NCI-H2196 treated with DMSO at 0.1 percent for 48 hours (cell line): ENCODE data around the gene TXNDC11.
"Not testable (repeated sequence)": the region's sequence is repeated elsewhere in the genome, so short reads cannot be mapped to it uniquely, and the experiment has no call there.

Source experiments
- DNase-seq: peaks from one replicate; lab custom pipeline; 2025; ENCODE audit not compliant: unreplicated experiment; lab: John Stamatoyannopoulos, UW

The TXNDC11 gene, protein sequence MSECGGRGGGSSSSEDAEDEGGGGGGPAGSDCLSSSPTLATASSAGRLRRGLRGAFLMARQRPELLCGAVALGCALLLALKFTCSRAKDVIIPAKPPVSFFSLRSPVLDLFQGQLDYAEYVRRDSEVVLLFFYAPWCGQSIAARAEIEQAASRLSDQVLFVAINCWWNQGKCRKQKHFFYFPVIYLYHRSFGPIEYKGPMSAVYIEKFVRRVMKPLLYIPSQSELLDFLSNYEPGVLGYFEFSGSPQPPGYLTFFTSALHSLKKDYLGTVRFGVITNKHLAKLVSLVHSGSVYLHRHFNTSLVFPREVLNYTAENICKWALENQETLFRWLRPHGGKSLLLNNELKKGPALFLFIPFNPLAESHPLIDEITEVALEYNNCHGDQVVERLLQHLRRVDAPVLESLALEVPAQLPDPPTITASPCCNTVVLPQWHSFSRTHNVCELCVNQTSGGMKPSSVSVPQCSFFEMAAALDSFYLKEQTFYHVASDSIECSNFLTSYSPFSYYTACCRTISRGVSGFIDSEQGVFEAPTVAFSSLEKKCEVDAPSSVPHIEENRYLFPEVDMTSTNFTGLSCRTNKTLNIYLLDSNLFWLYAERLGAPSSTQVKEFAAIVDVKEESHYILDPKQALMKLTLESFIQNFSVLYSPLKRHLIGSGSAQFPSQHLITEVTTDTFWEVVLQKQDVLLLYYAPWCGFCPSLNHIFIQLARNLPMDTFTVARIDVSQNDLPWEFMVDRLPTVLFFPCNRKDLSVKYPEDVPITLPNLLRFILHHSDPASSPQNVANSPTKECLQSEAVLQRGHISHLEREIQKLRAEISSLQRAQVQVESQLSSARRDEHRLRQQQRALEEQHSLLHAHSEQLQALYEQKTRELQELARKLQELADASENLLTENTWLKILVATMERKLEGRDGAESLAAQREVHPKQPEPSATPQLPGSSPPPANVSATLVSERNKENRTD

DNA sequence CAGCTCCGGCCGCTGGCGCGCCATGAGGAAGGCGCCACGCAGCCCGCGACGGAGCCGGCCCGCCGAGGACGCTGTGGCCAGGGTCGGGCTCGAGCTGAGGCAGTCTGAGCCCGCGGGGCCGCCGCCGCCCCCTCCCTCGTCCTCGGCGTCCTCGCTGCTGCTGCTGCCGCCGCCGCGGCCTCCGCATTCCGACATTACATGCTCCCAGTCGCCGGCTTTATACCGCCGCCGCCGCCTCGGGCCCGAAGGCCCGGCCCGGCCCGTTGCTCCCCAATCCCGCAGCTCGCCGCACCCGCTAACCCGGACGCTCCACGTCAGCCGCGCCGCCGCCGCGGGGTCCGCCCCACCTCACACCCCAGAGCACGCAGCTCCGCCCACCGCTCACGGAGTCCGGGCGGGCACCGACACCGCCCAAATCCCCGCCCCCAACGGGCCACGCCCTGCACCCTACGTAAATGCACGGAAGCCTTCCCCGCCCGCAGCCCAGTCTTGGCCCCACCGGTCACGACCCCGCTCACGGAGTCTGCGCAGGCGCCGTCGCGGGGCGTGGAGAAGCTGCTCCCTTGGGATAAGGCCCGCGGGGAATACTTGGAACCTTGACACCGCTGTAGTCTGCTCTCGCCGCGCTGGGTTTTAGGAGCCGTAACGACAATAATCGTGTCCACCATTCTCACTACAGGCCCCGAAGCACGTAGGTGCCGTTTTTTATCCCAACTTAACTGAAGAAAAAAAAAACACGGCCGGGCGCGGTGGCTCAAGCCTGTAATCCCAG, at the start of gene TXNDC11:
TSS of gene TXNDC11 (minus strand) at position 322 of the 772 bp plus-strand sequence. CDS start at position 195, 127 bp downstream.
- DNase-seq, result peak; percentile 92

DNA sequence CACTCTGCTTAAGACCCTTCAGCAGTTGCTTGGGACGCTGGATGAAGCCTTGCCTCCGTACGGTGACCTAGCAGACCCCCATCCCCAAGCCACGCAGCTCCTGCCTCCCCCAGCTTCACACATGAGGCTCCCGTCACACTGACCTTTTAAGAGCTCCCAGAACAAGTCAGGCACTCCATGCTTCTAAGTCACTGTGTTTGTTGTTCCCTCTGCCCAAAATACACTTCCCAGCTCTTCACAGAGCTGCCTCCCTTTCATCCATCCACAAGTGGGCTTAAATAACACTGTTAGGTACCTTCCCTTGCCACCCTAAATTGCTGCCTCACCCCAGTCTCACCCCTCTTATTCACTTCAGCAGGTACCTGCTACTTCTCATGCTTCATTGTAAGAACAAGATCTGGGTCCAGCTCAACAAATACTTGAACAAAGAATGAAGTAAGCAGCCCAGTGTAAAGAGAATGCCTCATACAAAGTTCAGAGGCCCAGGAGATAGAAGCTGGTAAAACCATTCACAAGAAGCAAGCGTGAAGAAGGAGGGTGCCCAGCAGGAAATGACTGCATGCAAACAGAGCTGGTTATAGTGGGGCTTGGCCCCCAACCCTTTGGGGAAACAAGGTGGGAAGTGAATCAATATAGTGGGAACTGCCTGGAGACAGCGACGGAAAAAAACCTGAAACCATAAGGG, 48.6 kb upstream of the TXNDC11 start:
- no peak for DNase-seq

DNA sequence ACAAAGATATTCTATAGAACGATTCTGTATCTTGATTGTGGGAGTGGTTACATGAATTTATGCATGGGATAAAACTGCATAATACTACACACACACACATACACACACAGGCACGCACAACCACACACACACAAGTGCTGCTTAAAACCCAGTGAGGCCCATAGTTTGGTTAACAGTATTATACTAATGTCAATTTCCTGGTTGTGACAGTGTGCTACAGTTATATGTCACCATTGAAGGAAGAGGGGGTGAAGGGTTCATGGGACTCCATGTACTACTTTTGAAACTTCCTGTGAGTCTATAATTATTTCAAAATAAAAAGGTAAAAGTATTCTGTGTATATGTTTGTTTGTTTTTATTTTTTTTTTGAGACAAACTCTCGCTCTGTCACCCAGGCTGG, 46.3 kb upstream of the TXNDC11 start:
- DNase-seq, result no peak

DNA sequence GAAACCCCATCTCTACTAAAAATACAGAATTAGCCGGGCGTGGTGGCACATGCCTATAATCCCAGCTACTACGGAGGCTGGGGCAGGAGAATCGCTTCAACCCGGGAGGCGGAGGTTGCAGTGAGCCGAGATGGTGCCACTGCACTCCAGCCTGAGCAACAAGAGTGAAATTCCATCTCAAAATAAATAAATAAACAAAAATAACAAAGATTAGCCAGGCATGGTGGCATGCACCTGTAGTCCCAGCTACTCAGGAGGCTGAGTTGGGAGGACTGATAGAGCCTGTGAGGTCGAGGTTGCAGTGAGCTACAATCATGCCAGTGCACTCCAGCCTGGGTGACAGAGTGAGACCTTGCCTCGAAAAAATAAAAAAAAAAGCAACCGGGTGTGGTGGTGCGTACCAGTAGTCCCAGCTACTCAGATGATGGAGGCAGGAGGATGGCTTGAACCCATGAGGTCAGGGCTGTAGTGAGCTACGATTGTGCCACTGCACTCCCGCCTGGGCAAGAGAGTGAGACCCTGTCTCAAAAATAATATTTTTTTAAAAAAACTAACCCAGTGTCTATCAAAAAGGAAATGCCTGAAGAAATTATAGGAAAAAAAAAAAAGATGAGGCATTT, 42.4 kb upstream of the TXNDC11 start:
- DNase-seq, result not testable (repeated sequence)

DNA sequence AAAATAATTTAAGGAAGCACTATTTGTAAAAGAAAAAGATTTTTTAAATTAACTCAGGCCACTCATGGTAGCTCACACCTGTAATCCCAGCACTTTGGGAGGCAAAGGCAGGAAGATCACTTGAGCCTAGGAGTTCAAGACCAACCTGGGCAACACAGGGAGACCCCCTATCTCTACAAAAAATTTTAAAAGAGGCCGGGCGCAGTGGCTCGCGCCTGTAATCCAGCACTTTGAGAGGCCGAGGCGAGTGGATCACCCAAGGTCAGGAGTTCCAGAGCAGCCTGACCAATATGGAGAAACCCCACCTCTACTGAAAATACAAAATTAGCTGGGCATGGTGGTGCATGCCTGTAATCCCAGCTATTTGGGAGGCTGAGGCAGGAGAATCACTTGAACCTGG, 41.7 kb upstream of the TXNDC11 start:
- DNase-seq, result not testable (repeated sequence)

DNA sequence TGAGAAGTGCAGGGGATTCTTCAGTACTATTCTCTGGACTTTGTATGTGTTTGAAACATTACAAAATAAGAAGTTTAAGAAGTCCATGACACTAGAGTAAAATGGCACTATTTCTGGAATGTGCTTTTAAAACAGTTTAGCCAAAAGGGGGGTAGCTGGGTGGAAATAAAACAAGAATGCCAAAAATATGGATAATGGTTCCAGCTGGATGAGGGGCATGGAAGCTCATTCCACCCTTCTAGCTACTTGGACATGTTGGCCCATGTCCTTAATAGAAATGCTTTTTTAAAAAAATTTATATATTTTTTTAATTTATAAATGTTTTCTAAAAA, 41.3 kb upstream of the TXNDC11 start:
- DNase-seq, result no peak

DNA sequence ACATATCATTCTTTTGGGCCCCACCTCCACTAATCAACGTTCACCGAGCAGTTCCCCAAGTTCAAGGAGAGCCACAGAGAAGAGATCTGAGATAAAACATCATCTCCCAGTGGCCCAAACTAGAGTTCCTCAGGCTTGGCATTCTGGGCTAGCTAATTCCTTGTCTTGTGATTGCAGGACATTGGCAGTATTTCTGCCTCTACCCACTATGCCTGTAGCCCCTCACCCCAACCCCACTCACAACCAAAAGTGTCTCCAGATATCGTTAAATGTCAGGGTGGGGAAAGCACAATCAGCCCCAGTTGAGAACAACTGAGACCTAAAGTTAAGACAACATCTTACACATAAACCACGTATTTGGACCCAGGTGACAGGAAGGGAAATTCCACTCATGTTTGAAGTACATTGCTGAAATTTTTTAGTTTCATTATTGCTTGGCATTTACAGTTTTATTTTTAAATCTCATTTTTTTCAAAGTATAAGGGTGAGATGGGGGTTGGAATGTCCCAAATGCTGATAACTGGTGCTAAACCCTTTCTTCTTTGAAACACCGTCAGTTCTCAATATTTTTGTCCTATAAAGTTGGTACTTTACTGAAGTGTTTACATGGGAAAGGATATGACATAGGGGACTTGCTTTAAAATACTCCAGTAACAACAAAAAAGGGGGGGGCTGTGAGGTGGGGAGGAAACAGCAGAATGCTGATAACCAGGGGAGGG, 40.8 kb upstream of the TXNDC11 start:
- DNase-seq, result no peak

DNA sequence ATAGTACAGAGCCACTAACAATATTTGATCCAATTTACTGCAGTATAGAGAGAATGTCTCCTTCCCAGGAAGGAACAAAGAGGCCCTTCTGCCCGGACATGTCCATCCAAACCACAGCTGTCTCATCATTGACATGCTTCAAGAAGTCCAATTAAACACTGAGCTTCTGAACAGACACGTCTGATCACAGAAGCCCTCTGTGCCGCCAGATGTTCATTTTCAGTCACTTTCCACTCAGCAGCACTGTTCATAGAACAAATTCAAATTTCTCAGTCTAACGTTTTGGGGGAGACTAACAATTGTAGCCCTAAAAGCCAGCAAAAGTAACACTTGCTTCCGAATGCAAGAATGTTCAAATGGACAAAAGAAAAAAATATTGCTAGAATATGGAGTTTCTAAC, 39.1 kb upstream of the TXNDC11 start:
- no peak for DNase-seq

DNA sequence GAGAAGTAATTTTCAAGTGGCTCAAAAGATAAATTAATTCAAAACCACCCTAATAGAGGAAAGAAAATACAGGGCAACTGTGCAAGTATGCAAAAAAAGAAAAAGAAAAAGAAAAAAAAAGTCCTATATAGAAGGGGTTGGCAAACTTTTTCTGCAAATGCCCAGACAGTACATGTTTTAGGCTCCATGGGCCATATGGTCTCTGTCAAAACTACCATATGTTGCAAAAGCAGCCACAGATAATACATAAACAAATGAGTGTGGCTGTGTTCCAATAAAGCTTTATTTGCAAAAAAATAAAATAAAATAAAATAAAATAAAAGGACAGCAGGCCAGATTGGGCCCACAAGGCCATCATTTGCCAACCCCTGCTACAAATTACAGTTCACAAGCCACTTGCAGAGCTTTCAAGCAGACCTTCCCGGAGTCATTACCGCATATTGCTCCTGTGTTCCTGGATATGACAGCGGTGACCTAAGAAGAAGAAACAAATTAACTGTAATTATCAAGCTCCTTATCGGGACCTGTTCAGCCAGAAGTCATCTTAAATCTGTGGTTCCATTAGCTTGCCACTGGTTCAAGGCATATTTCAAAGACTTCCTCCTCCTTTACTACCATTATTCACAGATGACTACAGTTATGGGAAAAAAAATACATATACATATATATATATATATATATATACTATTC, 38.5 kb upstream of the TXNDC11 start:
- no peak for DNase-seq

DNA sequence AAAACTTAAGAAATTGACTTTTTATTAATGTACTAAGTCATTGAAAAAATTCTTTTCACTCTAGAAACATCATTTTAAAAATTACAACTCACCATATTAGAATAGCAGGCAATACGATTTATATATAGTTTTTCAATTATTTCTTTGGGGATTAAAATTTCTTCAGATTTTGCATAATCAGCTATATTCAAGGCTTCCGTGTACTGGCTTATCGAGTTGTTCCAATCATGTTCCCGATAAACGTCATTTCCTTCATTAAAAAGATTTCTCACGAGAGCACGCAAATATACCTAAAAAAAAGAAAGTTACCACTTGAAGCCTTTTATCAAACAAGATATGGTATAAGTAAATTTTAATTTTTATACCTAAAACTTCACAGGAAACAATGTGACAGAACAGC, 36.4 kb upstream of the TXNDC11 start:
- DNase-seq, result no peak

DNA sequence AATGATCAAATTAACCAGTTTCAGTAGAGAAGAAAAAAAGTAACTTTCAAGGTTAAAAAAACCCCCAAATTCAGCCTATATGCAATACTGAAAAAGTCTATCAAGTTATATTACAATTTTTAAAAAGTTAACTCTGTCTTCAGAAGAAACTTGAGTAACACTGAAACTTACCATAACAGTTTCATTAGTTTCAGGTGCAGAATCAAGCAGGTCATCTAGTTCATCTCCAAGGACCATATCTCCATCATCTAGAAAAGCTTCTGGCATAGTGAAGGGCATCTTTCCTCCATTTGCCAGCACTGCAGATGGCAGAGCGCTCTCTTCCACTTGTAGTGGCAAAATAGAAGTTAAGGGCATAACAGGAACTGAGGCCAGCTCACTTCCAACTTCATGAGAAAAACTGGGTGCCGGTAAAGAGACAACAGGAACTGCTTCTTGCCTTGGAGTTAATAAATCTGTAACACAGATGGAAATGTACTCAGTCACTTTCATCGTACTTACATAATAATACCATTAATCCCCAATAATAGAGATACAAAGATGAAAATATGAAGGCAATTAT, 31.5 kb upstream of the TXNDC11 start:
- no peak for DNase-seq

DNA sequence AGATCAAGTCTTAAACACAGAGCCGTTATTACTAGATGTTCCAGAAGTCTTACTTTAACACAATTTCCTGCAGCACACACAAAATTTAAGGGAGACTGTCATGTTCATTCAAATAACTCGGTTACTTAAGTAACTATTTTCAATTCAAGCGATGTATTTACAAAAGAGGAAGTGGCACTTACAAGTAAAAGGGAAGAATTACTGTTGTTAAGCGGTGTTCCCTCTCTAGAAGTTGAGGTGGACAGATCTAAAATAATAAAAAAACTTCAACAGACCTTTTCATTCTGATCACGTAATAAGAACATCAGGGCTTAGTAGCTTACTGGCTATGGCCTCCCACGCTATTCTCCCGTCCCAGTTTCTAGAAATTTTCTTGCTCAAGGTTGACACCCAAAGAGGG, 26.2 kb upstream of the TXNDC11 start:
- DNase-seq, result no peak

DNA sequence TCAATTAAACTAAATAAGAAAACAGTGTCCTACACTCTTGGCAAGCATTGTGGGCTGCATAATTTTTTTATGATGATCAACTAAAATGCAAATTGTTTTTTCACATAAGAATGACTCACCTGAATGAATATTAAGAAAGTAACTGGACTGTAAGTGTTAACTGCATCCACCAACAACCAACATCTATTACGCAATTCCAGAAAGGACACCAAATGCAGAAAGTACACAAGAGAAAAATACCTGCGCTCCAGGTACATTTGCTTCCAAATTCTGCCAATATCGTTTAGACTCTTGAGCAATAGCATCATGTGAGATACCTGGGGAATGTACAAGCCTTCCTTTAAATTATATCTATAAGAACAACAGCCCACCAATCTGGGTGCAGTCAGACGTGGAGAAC, 19.8 kb upstream of the TXNDC11 start:
- DNase-seq, result no peak

DNA sequence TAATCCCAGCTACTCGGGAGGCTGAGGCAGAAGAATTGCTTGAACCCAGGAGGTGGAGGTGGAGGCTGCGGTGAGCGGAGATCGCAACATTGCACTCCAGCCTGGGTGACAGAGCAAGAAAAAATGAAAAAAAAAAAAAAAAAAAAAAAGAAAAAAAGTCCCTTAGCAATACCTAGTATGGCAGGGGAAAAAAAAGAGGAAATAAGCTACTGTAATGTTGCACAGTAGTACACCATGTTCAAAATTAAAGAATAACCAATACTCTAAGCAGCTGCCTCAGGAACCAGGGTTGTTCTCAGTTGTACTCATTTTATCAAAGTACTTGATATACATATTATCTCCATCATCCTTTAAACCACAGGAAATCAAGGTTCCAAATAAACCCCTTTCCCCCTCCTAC, 17.3 kb upstream of the TXNDC11 start:
- DNase-seq, result no peak

DNA sequence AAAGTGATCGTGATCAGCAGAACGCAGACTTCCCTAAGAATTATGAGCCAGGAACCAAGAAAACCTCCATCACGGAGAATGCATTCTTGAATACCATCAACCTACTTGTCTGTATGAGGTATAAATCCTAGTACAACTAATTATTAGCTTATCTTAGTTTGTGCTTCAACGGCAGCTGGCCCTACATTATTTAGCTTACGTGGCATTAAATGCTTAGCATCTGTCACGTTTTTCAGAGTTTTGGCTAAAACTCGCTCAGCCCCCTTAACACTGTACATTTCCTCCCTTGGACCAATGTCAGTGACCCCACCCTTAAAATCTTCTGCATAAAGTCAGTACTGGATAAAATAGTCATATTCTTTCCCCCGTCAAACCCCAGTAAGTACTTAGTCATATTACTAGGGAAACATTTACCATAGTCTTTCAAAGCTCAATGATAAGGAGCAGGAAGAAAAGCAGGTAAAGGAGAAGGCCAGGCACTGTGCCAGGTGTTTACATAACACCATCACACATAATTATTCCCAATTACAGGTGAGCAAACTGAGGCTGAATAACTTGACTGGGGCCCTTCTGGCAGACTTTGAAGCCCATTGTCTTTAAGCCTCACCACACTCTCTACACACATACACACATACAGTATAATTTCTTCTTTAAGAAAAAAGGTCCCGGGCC, 16.6 kb upstream of the TXNDC11 start:
- DNase-seq, result no peak

DNA sequence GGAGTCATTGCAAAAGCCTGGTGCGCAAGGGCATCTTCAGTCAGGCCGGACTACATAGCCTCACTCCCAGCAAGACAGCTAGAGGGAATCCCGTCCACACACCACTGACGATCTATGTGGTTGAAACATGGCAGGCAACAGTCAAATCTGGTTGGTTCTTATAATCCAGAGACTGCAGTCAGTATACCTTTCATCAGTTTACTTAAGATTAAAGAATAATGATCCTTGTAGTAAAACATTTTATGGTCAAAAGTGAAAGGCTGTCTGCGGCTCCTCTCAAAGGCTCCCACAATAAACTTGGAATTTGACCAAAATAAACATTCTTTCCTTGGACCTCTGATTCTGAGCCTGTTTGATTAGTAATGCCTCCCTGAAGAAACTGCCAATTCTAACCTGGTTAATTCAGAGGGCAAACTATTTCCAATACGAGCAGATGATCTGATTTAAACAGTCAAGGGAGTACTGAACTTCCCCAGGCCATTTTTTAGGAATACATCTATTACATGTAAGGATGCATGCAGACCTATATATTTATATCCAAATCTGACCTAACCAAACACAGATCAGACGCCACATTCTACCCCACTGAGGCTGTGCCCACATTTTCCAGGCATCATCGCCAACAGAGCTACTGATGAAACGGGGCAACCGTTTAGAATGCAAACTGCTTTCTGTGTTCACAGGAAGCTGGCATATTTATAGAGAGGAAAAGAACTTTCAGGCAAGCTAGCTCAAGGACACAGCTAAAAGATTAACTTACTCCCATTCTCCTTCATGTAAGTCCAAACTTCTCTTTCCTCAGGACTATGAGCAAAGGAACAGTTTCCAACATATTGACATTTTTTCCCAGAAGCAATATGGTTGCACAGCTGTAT, 15.3 kb upstream of the TXNDC11 start:
- DNase-seq, result peak; percentile 59

DNA sequence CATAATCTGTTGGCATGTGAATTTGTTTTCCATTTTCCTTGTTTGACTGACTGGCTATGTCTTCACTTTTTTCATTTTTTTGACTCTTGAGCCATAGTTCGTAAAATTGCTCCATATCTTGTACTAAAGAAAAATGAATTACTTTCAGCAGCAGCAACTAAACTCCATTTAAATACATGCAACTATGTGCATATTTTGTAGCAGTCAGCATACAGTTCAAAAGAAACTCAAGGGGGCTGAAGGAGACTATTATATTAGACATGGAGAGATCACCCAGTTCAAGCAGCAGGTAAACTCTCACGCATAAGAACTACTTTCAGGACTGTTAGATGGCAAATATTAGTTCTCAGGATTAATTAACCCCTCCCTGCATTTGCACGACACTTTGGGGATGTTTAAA, 13.6 kb upstream of the TXNDC11 start:
- DNase-seq, result no peak
